Endothelial cell of umbilical vein (primary cell): ENCODE results near the gene CCDC196. TPM values are rescaled to one million over a fixed set of nuclear protein-coding genes. Genes with fewer than 3 reads are reported as not detected.

Experiments
- BruUV-seq: library from RNA; stranded (reverse); fragments of 400-500 nt; replicated peaks from 2 replicates; lab custom pipeline; 2021; lab: Mats Ljungman, UMichigan
- CTCF ChIA-PET: fragments of 300-600, 350-600 bp; sonication (Branson Sonifier 250); formaldehyde crosslinking; loops from one replicate; lab custom pipeline; 2021; ENCODE audit warnings: antibody characterized with exemption, inconsistent platforms; lab: Charles Lee
- POLR2A ChIA-PET: fragments of 300-600, 350-600 bp; sonication (Branson Sonifier 250); formaldehyde crosslinking; loops from one replicate; lab custom pipeline; 2021; ENCODE audit warnings: antibody characterized with exemption, inconsistent platforms; lab: Charles Lee
- DNase-seq: peaks from one replicate; pipeline ENCODE4 v3.0.0-alpha.2; 2011; ENCODE audit warnings: low read depth, low spot score
- FAIRE-seq: peaks from 2 replicates; lab custom pipeline; 2011; peaks lifted over from hg19 to GRCh38; lab: Jason Lieb, UNC
- H2AFZ ChIP-seq: 2 replicates; pipeline ENCODE4 v1.6.0; 2012; ENCODE audit warnings: low read depth, low read length, control low read depth, inconsistent platforms
- H3K27ac ChIP-seq: 2 replicates; pipeline ENCODE4 v1.5.1; 2011; ENCODE audit warnings: low read depth, mild to moderate bottlenecking, control low read depth, low read length, moderate library complexity; ENCODE audit not compliant: insufficient read depth
- H3K27me3 ChIP-seq, 2 experiments: 2 replicates each; pipeline versions ENCODE4 v1.6.0 to v1.6.1; 2011; ENCODE audit warnings: low read length in 2 of 2, mixed read lengths in 1 of 2; ENCODE audit not compliant: control insufficient read depth in 2 of 2, insufficient read depth in 2 of 2
- H3K36me3 ChIP-seq, 2 experiments: 2 replicates in 1 of 2; 3 replicates in 1 of 2; pipeline ENCODE4 v1.5.1; 2011; ENCODE audit warnings: low read length in 2 of 2, mild to moderate bottlenecking in 1 of 2, moderate library complexity in 1 of 2; ENCODE audit not compliant: control insufficient read depth in 2 of 2, insufficient read depth in 2 of 2; ENCODE audit errors: extremely low read depth in 1 of 2
- H3K4me1 ChIP-seq: 3 replicates; pipeline ENCODE4 v1.5.1; 2011; ENCODE audit warnings: mild to moderate bottlenecking, low read length; ENCODE audit not compliant: control insufficient read depth, insufficient read depth; ENCODE audit errors: extremely low read depth
- H3K4me2 ChIP-seq: 2 replicates; pipeline ENCODE4 v1.6.1; 2011; ENCODE audit warnings: low read length, control low read depth, mixed read lengths; ENCODE audit not compliant: insufficient read depth
- H3K4me3 ChIP-seq, 3 experiments: fragments of 200-600 bp in 1 of 3; sonication (generic), shearing (Covaris generic) in 1 of 3; replicated peaks in 1 of 3; 2 replicates each; pipeline ENCODE4 v1.5.1; 2011 to 2016; ENCODE audit warnings: control low read depth in 3 of 3, low read length in 3 of 3, mild to moderate bottlenecking in 2 of 3, inconsistent platforms in 1 of 3, low read depth in 1 of 3, moderate library complexity in 1 of 3; ENCODE audit not compliant: insufficient read depth in 1 of 3
- H3K79me2 ChIP-seq: 2 replicates; pipeline ENCODE4 v1.6.0; 2012; ENCODE audit warnings: low read length, inconsistent platforms; ENCODE audit not compliant: control insufficient read depth, insufficient read depth
- H3K9ac ChIP-seq: replicated peaks from 2 replicates; pipeline ENCODE3; 2011; ENCODE audit warnings: low read length, control low read depth; ENCODE audit not compliant: insufficient read depth; ENCODE audit errors: extremely low read depth
- H3K9me1 ChIP-seq: replicated peaks from 3 replicates; pipeline ENCODE4 v1.6.0; 2011; ENCODE audit warnings: mild to moderate bottlenecking, low read length; ENCODE audit not compliant: control insufficient read depth, insufficient read depth; ENCODE audit errors: extremely low read depth
- H3K9me3 ChIP-seq: replicated peaks from 2 replicates; pipeline ENCODE4 v1.5.1; 2012; ENCODE audit warnings: low read length, inconsistent platforms; ENCODE audit not compliant: control insufficient read depth, insufficient read depth
- H4K20me1 ChIP-seq: replicated peaks from 2 replicates; pipeline ENCODE3; 2011; ENCODE audit warnings: mild to moderate bottlenecking, low read length; ENCODE audit not compliant: control insufficient read depth, insufficient read depth; ENCODE audit errors: extremely low read depth
- EZH2 ChIP-seq: IDR thresholded peaks from 2 replicates; pipeline ENCODE4 v1.6.1; 2012; ENCODE audit warnings: borderline replicate concordance, low read depth, mild to moderate bottlenecking, moderate library complexity, low read length, inconsistent platforms; ENCODE audit not compliant: severe bottlenecking
- FOS ChIP-seq: IDR thresholded peaks from 2 replicates; pipeline ENCODE4 v1.6.1; 2011; ENCODE audit warnings: mild to moderate bottlenecking, low read length, moderate library complexity, borderline replicate concordance; ENCODE audit not compliant: insufficient read depth
- GATA2 ChIP-seq: IDR thresholded peaks from 2 replicates; pipeline ENCODE4 v1.7.0; 2011; ENCODE audit warnings: low read depth, mild to moderate bottlenecking, moderate library complexity, mixed read lengths, low read length; ENCODE audit not compliant: insufficient read length, insufficient read depth
- MYC ChIP-seq: IDR thresholded peaks from one replicate; pipeline ENCODE4 v1.6.1; 2011; ENCODE audit warnings: mild to moderate bottlenecking, low read depth, low read length
- POLR2AphosphoS5 ChIP-seq: IDR thresholded peaks from 2 replicates; pipeline ENCODE4 v1.6.1; 2012; ENCODE audit warnings: low read depth, mild to moderate bottlenecking, control low read depth, low read length, moderate library complexity; ENCODE audit not compliant: insufficient read depth
- dilution Hi-C: fragments of 300-500 bp; cut with MboI; formaldehyde crosslinking; loops from one replicate; pipeline ENCODE4 v1.15.0; 2019; ENCODE audit warnings: low sequenced_read_pairs; ENCODE audit not compliant: extremely low pct_ligation_motif_present
- intact Hi-C: fragments of 100-400 bp; cut with micrococcal nuclease; formaldehyde crosslinking; loops from one replicate; pipeline ENCODE4 v1.10.0; 2022
- polyA plus RNA-seq, 4 experiments: library from polyadenylated mRNA; depleted of rRNA in 3 of 4; stranded (reverse) in 3 of 4; unstranded in 1 of 4; fragments of >200 nt; gene quantifications; 2 replicates each; pipeline versions ENCODE4 v1.2.1 to v1.2.3, GENCODE V29; 2011 to 2012; ENCODE audit warnings: missing spikeins in 1 of 4
- total RNA-seq: library from RNA; stranded (reverse); gene quantifications from 2 replicates; pipeline ENCODE4 v1.2.3, GENCODE V29; 2021
- TF ChIP-seq, protein P1 (sequence below): IDR thresholded peaks from 2 replicates; pipeline ENCODE4 v1.6.1; 2011; ENCODE audit not compliant: insufficient read depth, insufficient read length
- TF ChIP-seq, protein P2 (sequence below), 2 donors: IDR thresholded peaks; 1 replicate in 1 of 2; 2 replicates in 1 of 2; pipeline ENCODE4 v1.5.1; 2011; ENCODE audit warnings: low read length in 2 of 2, mild to moderate bottlenecking in 2 of 2, moderate library complexity in 2 of 2, control low read depth in 1 of 2, inconsistent platforms in 1 of 2, low read depth in 1 of 2; ENCODE audit not compliant: insufficient read depth in 1 of 2; ENCODE audit errors: extremely low read depth in 1 of 2

The CCDC196 gene
- total and polyA plus RNA-seq, 2 donors (not counting 3 experiments of a cell fraction or from before 2014, with no cell fraction given), result not detected

DNA sequence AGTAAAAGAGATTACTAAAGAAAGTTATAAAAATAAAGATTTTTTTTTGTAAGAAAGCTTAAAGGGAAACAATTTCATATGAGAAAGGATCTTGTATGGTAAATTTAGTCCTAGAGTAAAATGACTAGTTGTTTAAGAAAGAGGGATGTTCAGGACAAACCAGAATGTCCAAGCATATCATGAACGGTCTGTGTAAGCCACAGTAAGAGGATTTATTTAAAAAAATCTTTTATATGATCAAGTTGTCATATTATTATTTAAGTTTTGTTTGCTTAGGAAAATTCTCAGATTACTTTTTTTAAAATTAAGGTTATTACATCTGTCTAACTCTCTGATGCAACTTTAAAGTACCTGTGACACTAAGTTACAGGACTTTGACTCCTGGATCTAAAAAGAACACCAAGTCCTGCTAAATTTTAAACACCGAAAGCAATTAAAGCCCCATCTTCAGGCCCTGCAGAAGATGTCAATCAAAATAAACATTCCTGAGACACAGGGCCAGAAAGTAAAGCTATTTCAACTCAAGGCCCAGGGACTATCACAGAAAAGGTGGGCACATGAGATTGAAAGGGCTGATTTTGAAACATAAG is 17.3 kb upstream of the CCDC196 start:
- Histone ChIP-seq H3K4me2 (no peak overlapping the region), H3K4me3 (no peak overlapping the region), H3K27ac (no peak overlapping the region), H4K20me1 (no peaks in the 10 kb centered on the region), H3K9me1 (no peaks in the 10 kb centered on the region), H3K27me3 (no peaks in the 10 kb centered on the region), H3K9me3 (no peaks in the 10 kb centered on the region), H3K9ac (no peak overlapping the region), H3K4me1 (no peaks in the 10 kb centered on the region), H2AFZ (no peak overlapping the region), H3K79me2 (no peaks in the 10 kb centered on the region), H3K36me3 (no peaks in the 10 kb centered on the region)
- ChIA-PET POLR2A (no interaction called here), CTCF (interaction anchor here (1.4 to 1.6 kb wide), 2 partner anchors 8 to 13 kb away, joined by 3 to 7 read pairs; no protein-coding TSS in a partner anchor)
- DNase-seq, result no peak
- dilution Hi-C loops, result no loop called here
- BruUV-seq, result no TSS peak
- intact Hi-C loops, result no loop called here
- TF ChIP-seq POLR2AphosphoS5 (no peak), FOS (no peak), EZH2 (no peak), GATA2 (no peak), MYC (no peak)
- TF ChIP-seq, protein P1, sequence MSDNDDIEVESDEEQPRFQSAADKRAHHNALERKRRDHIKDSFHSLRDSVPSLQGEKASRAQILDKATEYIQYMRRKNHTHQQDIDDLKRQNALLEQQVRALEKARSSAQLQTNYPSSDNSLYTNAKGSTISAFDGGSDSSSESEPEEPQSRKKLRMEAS, result no peak
- TF ChIP-seq, protein P2, sequence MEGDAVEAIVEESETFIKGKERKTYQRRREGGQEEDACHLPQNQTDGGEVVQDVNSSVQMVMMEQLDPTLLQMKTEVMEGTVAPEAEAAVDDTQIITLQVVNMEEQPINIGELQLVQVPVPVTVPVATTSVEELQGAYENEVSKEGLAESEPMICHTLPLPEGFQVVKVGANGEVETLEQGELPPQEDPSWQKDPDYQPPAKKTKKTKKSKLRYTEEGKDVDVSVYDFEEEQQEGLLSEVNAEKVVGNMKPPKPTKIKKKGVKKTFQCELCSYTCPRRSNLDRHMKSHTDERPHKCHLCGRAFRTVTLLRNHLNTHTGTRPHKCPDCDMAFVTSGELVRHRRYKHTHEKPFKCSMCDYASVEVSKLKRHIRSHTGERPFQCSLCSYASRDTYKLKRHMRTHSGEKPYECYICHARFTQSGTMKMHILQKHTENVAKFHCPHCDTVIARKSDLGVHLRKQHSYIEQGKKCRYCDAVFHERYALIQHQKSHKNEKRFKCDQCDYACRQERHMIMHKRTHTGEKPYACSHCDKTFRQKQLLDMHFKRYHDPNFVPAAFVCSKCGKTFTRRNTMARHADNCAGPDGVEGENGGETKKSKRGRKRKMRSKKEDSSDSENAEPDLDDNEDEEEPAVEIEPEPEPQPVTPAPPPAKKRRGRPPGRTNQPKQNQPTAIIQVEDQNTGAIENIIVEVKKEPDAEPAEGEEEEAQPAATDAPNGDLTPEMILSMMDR (IDR thresholded peaks at IDR 0.05; ENCODE audit: extremely low read depth in 1 of 2, insufficient read depth in 1 of 2, low read depth in 1 of 2, low read length in 2 of 2), result no peak
- FAIRE-seq, result no peak
